H1 (cell line): ENCODE measurements around the gene USH1G. TPM values are rescaled to one million over a fixed set of nuclear protein-coding genes. Genes with fewer than 3 reads are reported as not detected.
"Not testable (repeated sequence)": the region's sequence is repeated elsewhere in the genome, so short reads cannot be mapped to it uniquely, and the experiment has no call there.

Source experiments
- CTCF ChIA-PET: fragments of 300-600 bp; sonication (Branson Sonifier 250); formaldehyde crosslinking; loops from one replicate; lab custom pipeline; 2021; ENCODE audit not compliant: partially characterized antibody; lab: Charles Lee
- POLR2A ChIA-PET: fragments of 300-600 bp; sonication (Branson Sonifier 250); formaldehyde crosslinking; loops from one replicate; lab custom pipeline; 2021; ENCODE audit warnings: inconsistent platforms; ENCODE audit not compliant: partially characterized antibody; lab: Charles Lee
- DNase-seq, 2 experiments: peaks; one replicate each; pipeline versions ENCODE4 v3.0.0 to v3.0.0-alpha.2; 2010 to 2022; ENCODE audit warnings: low spot score in 2 of 2, low read depth in 1 of 2, mixed read lengths in 1 of 2
- FAIRE-seq: peaks from 2 replicates; lab custom pipeline; 2011; peaks lifted over from hg19 to GRCh38; lab: Jason Lieb, UNC
- H2AFZ ChIP-seq: 2 replicates; pipeline ENCODE4 v1.8.1; 2012; ENCODE audit warnings: low read length, inconsistent platforms
- H2AK5ac ChIP-seq: 2 replicates; pipeline ENCODE4 v1.6.1; 2013; ENCODE audit warnings: low read depth, low read length
- H2BK120ac ChIP-seq: replicated peaks from 2 replicates; pipeline ENCODE3; 2013; ENCODE audit warnings: low read depth, low read length, inconsistent platforms
- H2BK12ac ChIP-seq: 2 replicates; pipeline ENCODE4 v1.6.1; 2013; ENCODE audit warnings: low read depth, low read length
- H2BK15ac ChIP-seq: 2 replicates; pipeline ENCODE4 v1.6.1; 2013; ENCODE audit warnings: low read length
- H2BK20ac ChIP-seq: 2 replicates; pipeline ENCODE4 v1.6.1; 2013; ENCODE audit warnings: low read length
- H2BK5ac ChIP-seq: 2 replicates; pipeline ENCODE4 v1.6.1; 2013; ENCODE audit warnings: low read depth, low read length
- H3K14ac ChIP-seq: 2 replicates; pipeline ENCODE4 v1.6.1; 2013; ENCODE audit warnings: inconsistent platforms; ENCODE audit not compliant: insufficient read length
- H3K18ac ChIP-seq: 2 replicates; pipeline ENCODE4 v1.6.1; 2013; ENCODE audit warnings: low read length; ENCODE audit errors: extremely low read depth
- H3K23ac ChIP-seq: 2 replicates; pipeline ENCODE4 v1.6.1; 2013; ENCODE audit warnings: inconsistent platforms; ENCODE audit not compliant: insufficient read length
- H3K23me2 ChIP-seq: 2 replicates; pipeline ENCODE4 v1.6.1; 2013; ENCODE audit warnings: low read depth, low read length
- H3K27ac ChIP-seq: 2 replicates; pipeline ENCODE4 v1.6.1; 2011; ENCODE audit warnings: low read depth, low read length, inconsistent platforms
- H3K27me3 ChIP-seq, 4 experiments: replicated peaks in 1 of 4; 1 replicate in 1 of 4; 2 replicates in 3 of 4; pipeline versions ENCODE4 v1.6.1 to v1.8.1; 2011 to 2013; ENCODE audit warnings: low read length in 3 of 4, mild to moderate bottlenecking in 3 of 4, inconsistent platforms in 2 of 4, mixed read lengths in 2 of 4, moderate library complexity in 1 of 4; ENCODE audit not compliant: control insufficient read depth in 3 of 4, insufficient read depth in 3 of 4; ENCODE audit errors: extremely low read depth in 1 of 4
- H3K36me3 ChIP-seq, 4 experiments: 2 replicates each; pipeline versions ENCODE4 v1.6.1 to v1.8.1; 2011 to 2013; ENCODE audit warnings: mild to moderate bottlenecking in 4 of 4, low read length in 3 of 4, moderate library complexity in 2 of 4, control low read depth in 1 of 4, inconsistent platforms in 1 of 4; ENCODE audit not compliant: insufficient read depth in 4 of 4, control insufficient read depth in 2 of 4
- H3K4ac ChIP-seq: replicated peaks from 2 replicates; pipeline ENCODE3; 2013; ENCODE audit warnings: low read length, low read depth, mixed read lengths, inconsistent platforms; ENCODE audit not compliant: insufficient read length
- H3K4me1 ChIP-seq, 4 experiments: replicated peaks in 1 of 4; 1 replicate in 1 of 4; 2 replicates in 3 of 4; pipeline versions ENCODE4 v1.6.1 to v1.8.1; 2011 to 2013; ENCODE audit warnings: low read length in 3 of 4, inconsistent platforms in 2 of 4, mixed read lengths in 1 of 4; ENCODE audit not compliant: insufficient read depth in 4 of 4, control insufficient read depth in 3 of 4
- H3K4me2 ChIP-seq, 2 experiments: 2 replicates each; pipeline versions ENCODE4 v1.6.1 to v1.8.1; 2011 to 2013; ENCODE audit warnings: low read depth in 2 of 2, low read length in 2 of 2, control low read depth in 1 of 2, inconsistent platforms in 1 of 2, mild to moderate bottlenecking in 1 of 2; ENCODE audit not compliant: insufficient read depth in 1 of 2
- H3K4me3 ChIP-seq, 4 experiments: fragments of 200-600, 300-600 bp in 1 of 4; sonication (generic), shearing (Covaris generic), sonication (Bioruptor Twin) in 1 of 4; 2 replicates each; pipeline versions ENCODE4 v1.5.1 to v1.8.1; 2011 to 2016; ENCODE audit warnings: low read length in 4 of 4, low read depth in 3 of 4, control low read depth in 2 of 4, inconsistent platforms in 2 of 4, mild to moderate bottlenecking in 2 of 4, mixed read lengths in 1 of 4, moderate library complexity in 1 of 4; ENCODE audit not compliant: insufficient read depth in 2 of 4; ENCODE audit errors: extremely low read depth in 1 of 4
- H3K56ac ChIP-seq: replicated peaks from 2 replicates; pipeline ENCODE3; 2013; ENCODE audit warnings: low read depth, mild to moderate bottlenecking, mixed read lengths, low read length, inconsistent platforms; ENCODE audit not compliant: insufficient read length
- H3K79me1 ChIP-seq: 2 replicates; pipeline ENCODE4 v1.6.1; 2013; ENCODE audit warnings: low read depth, low read length, control low read depth
- H3K79me2 ChIP-seq, 2 experiments: 2 replicates each; pipeline versions ENCODE4 v1.6.1 to v1.8.1; 2012 to 2013; ENCODE audit warnings: low read length in 2 of 2, mild to moderate bottlenecking in 2 of 2, inconsistent platforms in 1 of 2; ENCODE audit not compliant: insufficient read depth in 2 of 2, control insufficient read depth in 1 of 2
- H3K9ac ChIP-seq, 4 experiments: replicated peaks in 1 of 4; 1 replicate in 1 of 4; 2 replicates in 3 of 4; pipeline versions ENCODE4 v1.6.1 to v1.8.1; 2011 to 2013; ENCODE audit warnings: low read depth in 3 of 4, low read length in 3 of 4, control low read depth in 2 of 4, mild to moderate bottlenecking in 2 of 4, moderate library complexity in 2 of 4, inconsistent platforms in 1 of 4; ENCODE audit errors: extremely low read depth in 1 of 4
- H3K9me3 ChIP-seq, 2 experiments: 2 replicates each; pipeline versions ENCODE4 v1.6.1 to v1.8.1; 2012 to 2013; ENCODE audit warnings: mild to moderate bottlenecking in 2 of 2, moderate library complexity in 2 of 2, control low read depth in 1 of 2, inconsistent platforms in 1 of 2, low read depth in 1 of 2, low read length in 1 of 2, mixed read lengths in 1 of 2; ENCODE audit not compliant: insufficient read depth in 2 of 2
- H4K20me1 ChIP-seq, 2 experiments: replicated peaks in 1 of 2; 2 replicates each; pipeline versions ENCODE3 to v1.8.1; 2011 to 2013; ENCODE audit warnings: inconsistent platforms in 2 of 2, low read length in 2 of 2, mild to moderate bottlenecking in 1 of 2; ENCODE audit not compliant: insufficient read depth in 2 of 2, control insufficient read depth in 1 of 2
- H4K5ac ChIP-seq: 2 replicates; pipeline ENCODE4 v1.6.1; 2013; ENCODE audit warnings: low read length, low read depth, mixed read lengths, inconsistent platforms; ENCODE audit not compliant: insufficient read length
- H4K8ac ChIP-seq: 2 replicates; pipeline ENCODE4 v1.8.0; 2013; ENCODE audit warnings: mild to moderate bottlenecking, moderate library complexity, low read length, inconsistent platforms; ENCODE audit not compliant: insufficient read depth; ENCODE audit errors: extremely low read depth
- H4K91ac ChIP-seq: replicated peaks from 2 replicates; pipeline ENCODE3; 2013; ENCODE audit warnings: low read length, mixed read lengths, inconsistent platforms; ENCODE audit not compliant: insufficient read length
- WGBS, 2 experiments: shearing (Covaris generic) in 1 of 2; methylation state at CpG; one replicate each; pipeline versions ENCODE4 v1.1.6 to v1.1.7; 2013 to 2015; ENCODE audit warnings: low lambda C conversion rate in 2 of 2, mixed read lengths in 2 of 2, inconsistent platforms in 1 of 2, low coverage in 1 of 2, missing lambda C conversion rate in 1 of 2; ENCODE audit not compliant: insufficient replicate concordance in 2 of 2, insufficient coverage in 1 of 2, insufficient read length in 1 of 2; ENCODE audit errors: extremely low coverage in 1 of 2, missing lambda C conversion rate in 1 of 2; 5-methylcytosine and 5-hydroxymethylcytosine counted together
- polyA plus RNA-seq, 7 experiments: library from polyadenylated mRNA; depleted of rRNA in 3 of 7; stranded (reverse) in 5 of 7; unstranded in 2 of 7; fragments of >200 nt in 5 of 7; fragments of 200-250 nt in 2 of 7; gene quantifications; 1 replicate in 5 of 7; 2 replicates in 1 of 7; 4 replicates in 1 of 7; pipeline versions ENCODE4 v1.2.1 to v1.2.3, GENCODE V29; 2011 to 2013; ENCODE audit warnings: missing spikeins in 2 of 7, mixed read lengths in 2 of 7
- total RNA-seq: library from RNA; stranded (reverse); fragmentation: NEBNext Ultra II Directional; extraction: Animal tissue kit (Norgen Biotek cat#: 25700); gene quantifications from 2 replicates; pipeline ENCODE4 v1.2.1, GENCODE V29; 2021

USH1G gene
- total and polyA plus RNA-seq, 2 of the 8 experiments (the other 6 are each of a cell fraction or from before 2014, with no cell fraction given) = 1.6 to 4.3 TPM

GRCh38 chr17:74969501-74969900 lies 46.4 kb upstream of the USH1G start:
- not testable (repeated sequence) for H3K36me3 ChIP-seq, H3K14ac ChIP-seq, H4K8ac ChIP-seq, H4K20me1 ChIP-seq, H2BK15ac ChIP-seq, H2AFZ ChIP-seq, H3K79me1 ChIP-seq, H3K18ac ChIP-seq, H3K9me3 ChIP-seq, FAIRE-seq, DNase-seq, H3K4me2 ChIP-seq, H2BK5ac ChIP-seq, H3K9ac ChIP-seq, H4K5ac ChIP-seq, H3K56ac ChIP-seq, H4K91ac ChIP-seq, H2BK20ac ChIP-seq, H3K23ac ChIP-seq, H3K27ac ChIP-seq, H2BK120ac ChIP-seq, H3K4me3 ChIP-seq, H2BK12ac ChIP-seq, H3K79me2 ChIP-seq, H2AK5ac ChIP-seq, H3K4ac ChIP-seq
- H3K23me2 ChIP-seq = peaks cover 13% of the 10 kb centered on the region; the same call in 1 of the 2 replicates
- POLR2A ChIA-PET = interaction anchor here (0.6 to 6.5 kb wide), 4 partner anchors 10 to 65 kb away, joined by 3 to 48 read pairs (median 4); partner anchors contain the start of gene MRPL58
- H3K4me1 ChIP-seq = peaks cover 0 to 15% (median 9%) of the 10 kb centered on the region in 4 experiments; a peak in 6 of 7 replicates
- 84% methylated on average over 5 of the region's 5 CpGs; no CpG with 5 or more reads in 1 of the 2 experiments for WGBS, 2 experiments
- peaks cover 15 to 35% (median 32%) of the 10 kb centered on the region in 4 experiments for H3K27me3 ChIP-seq
- CTCF ChIA-PET = interaction anchor here (0.7 to 19.8 kb wide), 8 partner anchors 7 to 720 kb away, joined by 3 to 345 read pairs (median 7); partner anchors contain the start of genes MRPL58 and OTOP2
